K562 (cell line): ENCODE data around the gene TP53I3. TPM values are rescaled to one million over a fixed set of nuclear protein-coding genes. Genes with fewer than 3 reads are reported as not detected.

Source experiments
- ATAC-seq: fragments of 200-7000 bp; cut with Tn5 transposase; 3 replicates; pipeline ENCODE4 v1.9.1; 2020; ENCODE audit warnings: moderate library complexity
- BruUV-seq: library from RNA; stranded (reverse); fragments of 400-500 nt; replicated peaks from 2 replicates; lab custom pipeline; 2021; lab: Mats Ljungman, UMichigan
- CTCF ChIA-PET: fragments of 300-600 bp; formaldehyde crosslinking; extraction: SDS; loops from one replicate; lab custom pipeline; 2021; ENCODE audit warnings: low intra/inter-chr PET ratio; lab: Yijun Ruan, JAX
- POLR2A ChIA-PET: fragments of 300-600, 350-650 bp; sonication (Branson Sonifier 250); formaldehyde crosslinking; extraction: SDS; loops from one replicate; lab custom pipeline; 2021; ENCODE audit warnings: antibody characterized with exemption, inconsistent platforms; lab: Yijun Ruan, JAX
- DNase-seq, 4 experiments: peaks; one replicate each; pipeline versions ENCODE4 v3.0.0 to v3.0.0-alpha.2; 2011 to 2018; ENCODE audit warnings: low spot score in 3 of 4, mixed read lengths in 3 of 4; ENCODE audit errors: extremely low read depth in 1 of 4
- FAIRE-seq: peaks from 2 replicates; lab custom pipeline; 2011; peaks lifted over from hg19 to GRCh38; lab: Jason Lieb, UNC
- H2AFZ ChIP-seq: 2 replicates; pipeline ENCODE4 v1.6.0; 2011; ENCODE audit warnings: low read depth, low read length, control low read depth, inconsistent platforms
- H3K27ac ChIP-seq: fragments of 200-600 bp; 3 replicates; pipeline ENCODE4 v1.8.0; 2011; ENCODE audit warnings: low read depth, mild to moderate bottlenecking, control low read depth, inconsistent platforms, low read length, moderate library complexity, mixed read lengths; ENCODE audit errors: extremely low read depth
- H3K27me3 ChIP-seq, 2 experiments: fragments of 300-600 bp in 1 of 2; 2 replicates in 1 of 2; 3 replicates in 1 of 2; pipeline versions ENCODE4 v1.6.0 to v1.8.0; 2011; ENCODE audit warnings: inconsistent platforms in 2 of 2, low read length in 2 of 2, mild to moderate bottlenecking in 1 of 2, mixed read lengths in 1 of 2, moderate library complexity in 1 of 2; ENCODE audit not compliant: control insufficient read depth in 2 of 2, insufficient read depth in 2 of 2
- H3K36me3 ChIP-seq: fragments of 300-600 bp; 3 replicates; pipeline ENCODE4 v1.8.0; 2011; ENCODE audit warnings: mild to moderate bottlenecking, low read length, inconsistent platforms; ENCODE audit not compliant: control insufficient read depth, insufficient read depth
- H3K4me1 ChIP-seq, 2 experiments: fragments of 200-600 bp in 1 of 2; replicated peaks in 1 of 2; 2 replicates in 1 of 2; 3 replicates in 1 of 2; pipeline versions ENCODE4 v1.5.1 to v1.8.0; 2011; ENCODE audit warnings: inconsistent platforms in 2 of 2, low read length in 2 of 2, mild to moderate bottlenecking in 1 of 2, mixed read lengths in 1 of 2, moderate library complexity in 1 of 2; ENCODE audit not compliant: control insufficient read depth in 2 of 2, insufficient read depth in 2 of 2
- H3K4me2 ChIP-seq: 2 replicates; pipeline ENCODE4 v1.6.1; 2011; ENCODE audit warnings: low read length, control low read depth, inconsistent platforms, mixed read lengths; ENCODE audit not compliant: insufficient read depth
- H3K4me3 ChIP-seq: fragments of 200-600 bp; sonication (generic), shearing (Covaris generic); 2 replicates; pipeline ENCODE4 v1.5.1; 2016; ENCODE audit warnings: control low read depth, inconsistent platforms
- H3K79me2 ChIP-seq: fragments of 200-600 bp; 3 replicates; pipeline ENCODE4 v1.8.0; 2011; ENCODE audit warnings: low read length, inconsistent platforms; ENCODE audit not compliant: control insufficient read depth, insufficient read depth
- H3K9ac ChIP-seq, 2 experiments: 2 replicates each; pipeline versions ENCODE4 v1.6.0 to v1.6.1; 2011; ENCODE audit warnings: low read depth in 2 of 2, low read length in 2 of 2, control low read depth in 1 of 2, inconsistent platforms in 1 of 2, mild to moderate bottlenecking in 1 of 2, mixed read lengths in 1 of 2; ENCODE audit not compliant: insufficient read depth in 1 of 2
- H3K9me1 ChIP-seq: one replicate; pipeline ENCODE4 v1.6.0; 2011; ENCODE audit warnings: inconsistent platforms, mild to moderate bottlenecking, low read length, moderate library complexity; ENCODE audit not compliant: control insufficient read depth, insufficient read depth
- H3K9me3 ChIP-seq: replicated peaks from 2 replicates; pipeline ENCODE4 v1.5.1; 2011; ENCODE audit warnings: low read depth, low read length, inconsistent platforms; ENCODE audit not compliant: control insufficient read depth, insufficient read depth
- H4K20me1 ChIP-seq: replicated peaks from 2 replicates; pipeline ENCODE4 v1.6.1; 2011; ENCODE audit warnings: low read length, inconsistent platforms, mixed read lengths; ENCODE audit not compliant: control insufficient read depth, insufficient read depth
- GATAD2A ChIP-seq: fragments of 450-650 bp; IDR thresholded peaks from 2 replicates; pipeline ENCODE4 v1.6.1; 2017
- HMGN3 ChIP-seq: IDR thresholded peaks from 2 replicates; pipeline ENCODE4 v1.6.1; 2011; ENCODE audit warnings: borderline replicate concordance, low read depth, mild to moderate bottlenecking, mixed read lengths, low read length; ENCODE audit not compliant: insufficient read length; ENCODE audit errors: extremely low read depth
- MYC ChIP-seq, 2 experiments: fragments of 250-450 bp in 1 of 2; sonication (Bioruptor Pico) in 1 of 2; IDR thresholded peaks; 2 replicates each; pipeline versions ENCODE4 v1.5.1 to v1.6.1; 2012 to 2021; ENCODE audit warnings: low read depth in 2 of 2, borderline replicate concordance in 1 of 2, improper control_type of control experiment in 1 of 2, low read length in 1 of 2, mild to moderate bottlenecking in 1 of 2, moderate library complexity in 1 of 2
- NFYB ChIP-seq: IDR thresholded peaks from 2 replicates; pipeline ENCODE4 v1.6.1; 2011; ENCODE audit warnings: mild to moderate bottlenecking, moderate library complexity; ENCODE audit not compliant: insufficient read length; ENCODE audit errors: extremely low read depth
- NUFIP1 ChIP-seq: fragments of 450-650 bp; IDR thresholded peaks from 2 replicates; pipeline ENCODE4 v1.6.1; 2018; ENCODE audit not compliant: partially characterized antibody
- RHOXF2B ChIP-seq: fragments of 250-450 bp; sonication (Bioruptor Pico); conservative IDR thresholded peaks from 2 replicates; pipeline ENCODE4 v1.5.1; 2021
- TCFL5 ChIP-seq: fragments of 250-450 bp; sonication (Bioruptor Pico); conservative IDR thresholded peaks from 2 replicates; pipeline ENCODE4 v1.6.1; 2021; ENCODE audit warnings: mild to moderate bottlenecking, moderate library complexity, matching md5 sums
- WGBS: fragments of 100-300 bp; shearing (Covaris generic); methylation state at CpG from one replicate; pipeline ENCODE4 v1.1.6; 2016; ENCODE audit warnings: low coverage, mixed read lengths; ENCODE audit not compliant: insufficient coverage; ENCODE audit errors: missing lambda C conversion rate; 5-methylcytosine and 5-hydroxymethylcytosine counted together
- in situ Hi-C: fragments of 300-500 bp; cut with MboI; formaldehyde crosslinking; loops from 4 replicates; pipeline ENCODE4 v1.15.0; 2018; ENCODE audit warnings: inconsistent platforms, mixed read lengths
- intact Hi-C: fragments of 100-400 bp; cut with micrococcal nuclease; formaldehyde crosslinking; loops from 2 replicates; pipeline ENCODE4 v1.14.2; 2022
- polyA plus RNA-seq, 8 experiments: library from polyadenylated mRNA; depleted of rRNA in 4 of 8; stranded (reverse) in 5 of 8; unstranded in 3 of 8; fragments of >200 nt; fragmentation: Nextera tagmentation in 2 of 8; fragmentation: Illumina TruSeq in 1 of 8; extraction: Ambion mirVana in 2 of 8; extraction: Trizol in 1 of 8; gene quantifications; 2 replicates each; pipeline versions ENCODE4 v1.2.1 to v1.2.3, GENCODE V29; 2011 to 2014; ENCODE audit warnings: inconsistent platforms in 1 of 8, missing spikeins in 1 of 8
- total RNA-seq, 7 experiments: library from RNA; depleted of rRNA in 6 of 7; stranded (reverse); fragments of >200 nt in 6 of 7; fragmentation: Illumina TruSeq in 2 of 7; extraction: Trizol in 2 of 7; gene quantifications; 2 replicates each; pipeline versions ENCODE4 v1.2.1 to v1.2.3, GENCODE V29; 2011 to 2021; ENCODE audit warnings: low replicate concordance in 1 of 7
- TF ChIP-seq, protein P1 (sequence below): fragments of 250-450 bp; sonication (Bioruptor Pico); IDR thresholded peaks from 2 replicates; pipeline ENCODE4 v1.8.0; 2022; ENCODE audit warnings: inconsistent platforms

The TP53I3 gene
- total and polyA plus RNA-seq, 9 of the 15 experiments (the other 6 are each of a cell fraction or from before 2014, with no cell fraction given) = 0.65 to 9.5 (median 5.6) TPM

DNA sequence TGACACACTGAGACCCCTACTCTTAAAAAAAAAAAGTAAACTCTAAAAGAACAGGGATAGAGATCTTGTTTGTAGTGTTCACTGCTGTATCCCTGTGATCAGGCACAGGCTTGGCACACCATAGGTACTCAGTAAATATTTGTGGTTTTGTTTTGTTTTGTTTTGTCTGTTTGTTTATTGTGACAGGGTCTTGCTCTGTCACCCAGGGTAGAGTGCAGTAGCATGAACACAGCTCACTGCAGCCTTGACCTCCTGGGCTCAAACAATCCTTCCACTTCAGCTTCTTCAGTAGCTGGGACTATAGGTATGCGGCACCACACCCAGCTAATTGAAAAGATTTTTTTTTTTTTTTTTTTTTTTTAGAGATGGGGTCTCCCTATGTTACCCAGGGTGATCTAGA, 31.7 kb downstream of the TP53I3 start:
- intact Hi-C loops (no loop called here), in situ Hi-C loops (no loop called here)
- no peak for DNase-seq
- TF ChIP-seq RHOXF2B (CRISPR knock-in tag) = no peak
- TF ChIP-seq NFYB = no peak
- TF ChIP-seq TCFL5 (CRISPR knock-in tag) = no peak
- TF ChIP-seq HMGN3 = no peak
- no peak for TF ChIP-seq GATAD2A
- TF ChIP-seq MYC (IDR thresholded peaks at IDR 0.05; ENCODE audit: low read depth, low read length) = no peak
- no peak for TF ChIP-seq MYC (CRISPR knock-in tag; IDR thresholded peaks at IDR 0.05; ENCODE audit: borderline replicate concordance, low read depth)
- TF ChIP-seq, protein P1, sequence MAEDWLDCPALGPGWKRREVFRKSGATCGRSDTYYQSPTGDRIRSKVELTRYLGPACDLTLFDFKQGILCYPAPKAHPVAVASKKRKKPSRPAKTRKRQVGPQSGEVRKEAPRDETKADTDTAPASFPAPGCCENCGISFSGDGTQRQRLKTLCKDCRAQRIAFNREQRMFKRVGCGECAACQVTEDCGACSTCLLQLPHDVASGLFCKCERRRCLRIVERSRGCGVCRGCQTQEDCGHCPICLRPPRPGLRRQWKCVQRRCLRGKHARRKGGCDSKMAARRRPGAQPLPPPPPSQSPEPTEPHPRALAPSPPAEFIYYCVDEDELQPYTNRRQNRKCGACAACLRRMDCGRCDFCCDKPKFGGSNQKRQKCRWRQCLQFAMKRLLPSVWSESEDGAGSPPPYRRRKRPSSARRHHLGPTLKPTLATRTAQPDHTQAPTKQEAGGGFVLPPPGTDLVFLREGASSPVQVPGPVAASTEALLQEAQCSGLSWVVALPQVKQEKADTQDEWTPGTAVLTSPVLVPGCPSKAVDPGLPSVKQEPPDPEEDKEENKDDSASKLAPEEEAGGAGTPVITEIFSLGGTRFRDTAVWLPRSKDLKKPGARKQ = no peak
- TF ChIP-seq NUFIP1 = no peak
- no peak overlapping the region for H3K9ac ChIP-seq
- POLR2A ChIA-PET = interaction anchor here (0.6 to 1.7 kb wide), 4 partner anchors 13 to 1013 kb away, joined by 3 to 7 read pairs (median 4); partner anchors contain the start of gene SF3B6
- no peak overlapping the region for H3K4me3 ChIP-seq
- WGBS = 0% methylated on average over 1 of the region's 1 CpG
- H3K27me3 ChIP-seq = peaks cover 10 to 11% of the 10 kb centered on the region in 2 experiments; a peak in 4 of 5 replicates
- no peaks in the 10 kb centered on the region for H3K79me2 ChIP-seq
- H3K4me1 ChIP-seq = peaks cover 4 to 17% of the 10 kb centered on the region in 2 experiments; a peak in 4 of 5 replicates
- no peaks in the 10 kb centered on the region; the same call in 1 of the 2 replicates for H4K20me1 ChIP-seq
- no peak overlapping the region for H2AFZ ChIP-seq
- H3K9me3 ChIP-seq = no peaks in the 10 kb centered on the region
- BruUV-seq = no TSS peak
- no peaks in the 10 kb centered on the region for H3K9me1 ChIP-seq
- CTCF ChIA-PET = no interaction called here
- H3K27ac ChIP-seq = no peak overlapping the region
- ATAC-seq = no peak
- FAIRE-seq = no peak
- H3K36me3 ChIP-seq = no peaks in the 10 kb centered on the region
- H3K4me2 ChIP-seq = no peak overlapping the region
